IPS DF 19.7 (cell line): ENCODE results near the gene PRSS16.
A peak's percentile ranks its signal among the peaks of the same experiment; 100 is the strongest.
"Not testable (repeated sequence)": the region's sequence is repeated elsewhere in the genome, so short reads cannot be mapped to it uniquely, and the experiment has no call there.

Experiments
- DNase-seq: peaks from one replicate; pipeline ENCODE4 v3.0.0-alpha.2; 2013; ENCODE audit warnings: low read depth, low spot score

The PRSS16 gene

DNA sequence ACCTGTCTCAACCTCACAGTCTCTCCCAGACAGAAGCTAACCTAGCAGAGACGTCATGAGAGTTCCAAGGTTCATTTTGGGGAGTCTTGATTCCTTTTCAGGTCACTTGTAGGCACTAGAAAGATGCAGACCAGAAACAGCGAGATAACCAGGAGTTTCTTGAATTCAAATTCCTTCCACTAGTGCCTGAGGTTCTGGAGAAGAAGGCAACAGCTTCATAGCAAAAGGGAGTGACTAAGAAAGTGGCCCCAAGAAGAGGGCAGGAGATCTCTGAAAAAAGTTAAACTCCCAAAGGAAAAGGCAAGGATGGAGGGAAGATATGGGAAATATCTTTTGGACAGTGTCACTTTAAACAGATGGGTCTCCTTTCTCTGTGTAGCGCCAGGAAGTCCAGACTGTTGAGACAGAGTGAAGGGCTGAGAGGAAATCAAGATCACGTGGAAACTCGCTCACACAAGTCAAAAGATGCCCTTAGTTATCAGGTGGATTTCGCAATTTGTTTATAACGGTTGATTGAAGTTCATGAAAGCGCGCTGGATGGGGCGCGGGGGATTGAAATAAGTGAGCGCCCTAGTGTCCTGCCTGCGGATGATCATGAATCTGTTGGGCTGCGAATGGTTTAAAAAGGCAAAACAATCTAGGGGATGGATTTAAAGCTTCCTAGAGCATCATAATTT lies 4.8 kb upstream of the PRSS16 start:
- DNase-seq = no peak

DNA sequence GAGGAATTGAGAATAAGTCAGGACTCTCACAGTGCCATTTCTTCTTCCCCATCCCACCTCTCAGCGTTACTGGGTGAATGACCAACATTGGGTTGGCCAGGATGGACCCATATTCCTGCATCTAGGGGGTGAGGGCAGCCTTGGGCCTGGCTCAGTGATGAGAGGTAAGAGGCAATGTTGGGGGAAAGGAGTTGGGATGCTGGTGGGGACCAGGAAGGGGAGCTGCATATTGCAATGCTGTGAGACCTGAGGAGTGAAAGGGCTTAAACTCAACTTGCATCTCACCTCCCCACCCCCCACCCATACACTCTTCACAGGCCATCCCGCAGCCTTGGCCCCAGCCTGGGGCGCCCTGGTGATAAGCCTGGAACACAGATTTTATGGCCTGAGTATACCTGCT lies 1.3 kb downstream of the PRSS16 start:
- DNase-seq = no peak

DNA sequence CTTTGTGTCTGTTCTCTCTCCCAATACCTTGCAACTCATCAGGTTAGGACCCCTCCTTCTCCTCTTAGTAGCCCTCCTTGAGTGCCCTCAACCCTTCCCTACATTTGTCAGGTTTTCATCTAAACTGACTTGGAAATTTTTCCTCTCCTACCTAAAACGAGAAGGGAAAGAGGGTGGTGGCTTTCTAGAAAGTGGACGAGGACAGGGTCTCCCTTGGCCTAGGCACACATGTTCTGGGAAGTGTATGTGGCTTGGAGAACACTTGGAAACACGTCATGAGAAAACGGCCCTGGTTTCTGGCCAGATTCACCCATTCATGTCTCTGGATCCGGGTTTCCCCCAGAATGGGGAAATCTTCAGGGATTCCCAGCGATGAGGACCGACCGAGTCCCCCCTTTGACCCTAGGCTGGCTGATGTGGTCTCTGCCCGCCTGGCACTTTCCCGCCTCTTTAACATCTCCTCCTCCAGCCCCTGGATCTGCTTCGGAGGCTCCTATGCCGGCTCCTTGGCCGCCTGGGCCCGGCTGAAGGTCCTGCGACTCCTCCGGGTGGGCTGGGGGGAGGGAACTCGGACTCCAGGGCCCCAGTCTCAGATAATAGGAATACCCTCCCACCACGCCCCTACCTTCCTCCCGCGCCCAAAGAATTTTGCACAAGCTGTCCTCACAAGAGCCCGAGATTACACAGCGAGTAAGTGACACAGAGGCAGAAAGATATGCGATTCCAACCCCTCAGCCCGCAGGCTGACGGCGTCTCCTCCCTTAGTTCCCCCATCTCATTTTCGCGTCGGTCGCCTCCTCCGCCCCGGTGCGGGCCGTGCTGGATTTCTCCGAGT lies 3.0 kb downstream of the PRSS16 start:
- no peak for DNase-seq

DNA sequence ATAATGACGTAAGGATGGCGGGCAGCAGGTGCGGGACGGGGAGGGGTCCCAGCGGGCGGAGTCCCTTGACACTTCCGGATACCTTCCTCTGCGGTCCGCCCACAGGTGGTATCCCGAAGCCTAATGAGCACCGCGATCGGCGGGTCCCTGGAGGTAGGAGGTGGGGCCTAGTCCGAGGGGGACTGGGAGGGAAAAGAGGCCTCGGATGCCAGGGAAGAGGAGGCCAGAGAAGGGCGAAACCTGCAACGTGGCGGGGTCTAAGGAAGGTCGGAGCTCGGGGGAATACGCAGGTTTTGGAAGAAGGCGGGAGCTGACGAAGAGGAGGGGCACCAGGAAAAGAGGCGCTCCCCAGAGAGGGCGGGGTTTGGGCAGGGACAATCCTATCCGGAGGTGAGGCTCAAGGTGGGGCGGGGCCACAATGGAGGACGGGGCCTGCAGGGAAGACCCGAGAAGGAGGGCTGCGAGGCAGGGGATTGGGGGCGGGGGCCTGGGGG lies 3.7 kb downstream of the PRSS16 start:
- DNase-seq = peak; percentile 81

DNA sequence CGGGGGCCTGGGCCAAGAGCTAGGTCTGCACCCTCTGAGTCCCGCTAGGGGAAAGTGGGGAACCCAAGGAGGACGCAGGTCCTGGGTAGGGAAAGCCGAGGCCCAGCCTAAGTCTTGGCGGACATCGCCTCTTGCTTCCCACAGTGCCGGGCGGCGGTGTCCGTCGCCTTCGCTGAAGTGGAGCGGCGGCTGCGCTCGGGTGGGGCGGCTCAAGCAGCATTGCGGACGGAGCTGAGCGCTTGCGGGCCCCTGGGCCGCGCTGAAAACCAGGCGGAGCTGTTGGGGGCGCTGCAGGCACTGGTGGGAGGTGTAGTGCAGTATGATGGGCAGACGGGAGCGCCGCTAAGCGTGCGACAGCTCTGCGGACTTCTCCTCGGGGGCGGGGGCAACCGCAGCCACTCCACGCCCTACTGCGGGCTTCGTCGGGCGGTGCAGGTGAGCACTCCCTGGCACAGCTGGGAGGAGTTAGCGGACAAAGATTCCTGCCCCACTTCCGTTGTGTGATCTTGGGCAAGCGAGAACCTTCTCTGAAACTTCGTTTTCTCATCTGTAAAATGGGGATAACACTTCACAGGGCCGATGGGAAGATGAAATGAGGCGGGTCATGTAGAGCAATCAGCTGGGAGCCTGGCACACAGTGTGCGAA lies 4.2 kb downstream of the PRSS16 start:
- peak; percentile 88 for DNase-seq

DNA sequence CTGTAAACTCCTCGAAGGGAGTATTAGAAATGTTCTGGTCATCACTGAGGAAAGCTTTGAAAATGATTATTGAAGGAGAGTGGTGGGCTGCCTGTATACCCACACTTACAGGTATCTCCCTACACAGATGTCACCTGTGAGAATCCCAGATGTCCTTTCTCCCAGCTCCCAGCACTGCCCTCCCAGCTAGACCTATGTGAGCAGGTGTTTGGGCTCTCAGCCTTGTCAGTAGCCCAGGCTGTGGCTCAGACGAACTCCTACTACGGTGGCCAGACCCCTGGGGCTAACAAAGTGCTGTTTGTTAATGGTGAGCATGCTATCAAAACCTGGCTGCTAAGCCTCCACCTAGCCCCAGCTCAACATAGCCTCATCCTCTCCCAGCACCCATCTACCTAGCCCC lies 7.1 kb downstream of the PRSS16 start:
- no peak for DNase-seq

DNA sequence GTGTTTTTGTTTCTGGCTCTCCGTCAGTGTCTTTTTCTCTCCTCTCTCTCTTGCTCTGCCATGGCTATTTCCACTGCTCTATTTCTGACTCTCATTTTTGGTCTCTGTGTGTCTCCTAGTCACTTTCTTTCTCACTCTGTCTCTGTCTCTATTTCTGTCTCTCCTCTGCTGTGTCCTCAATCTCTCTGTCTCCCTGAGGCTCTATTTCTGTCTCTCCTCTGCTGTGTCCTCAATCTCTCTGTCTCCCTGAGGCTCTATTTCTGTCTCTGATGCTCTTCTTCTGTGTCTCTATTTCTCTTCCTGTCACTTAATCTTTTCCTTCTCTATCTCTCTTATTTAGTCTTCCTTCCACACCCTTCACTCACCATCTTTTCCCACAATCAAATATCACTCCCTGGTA lies 8.4 kb downstream of the PRSS16 start:
- DNase-seq = no peak

DNA sequence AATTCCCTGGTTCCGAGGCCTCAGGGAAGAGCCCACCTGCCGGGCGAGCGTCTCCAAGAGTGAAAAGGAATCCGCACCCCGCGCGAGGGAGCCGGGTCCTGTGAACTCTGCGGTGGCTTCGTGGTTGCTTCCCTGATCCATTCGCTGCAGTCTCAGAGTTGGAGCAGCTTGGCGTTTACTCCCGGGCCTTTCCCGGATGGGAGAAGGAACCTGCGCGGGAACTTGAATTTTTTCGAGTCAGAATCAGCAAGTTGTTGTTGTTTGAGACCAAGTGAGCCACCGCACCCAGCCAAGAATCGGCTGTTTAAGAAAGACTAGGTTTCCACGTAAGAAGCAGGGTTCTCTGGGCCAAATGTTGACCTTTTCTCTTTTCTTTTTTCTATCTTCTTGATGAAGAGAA lies 12.9 kb downstream of the PRSS16 start:
- no peak for DNase-seq

DNA sequence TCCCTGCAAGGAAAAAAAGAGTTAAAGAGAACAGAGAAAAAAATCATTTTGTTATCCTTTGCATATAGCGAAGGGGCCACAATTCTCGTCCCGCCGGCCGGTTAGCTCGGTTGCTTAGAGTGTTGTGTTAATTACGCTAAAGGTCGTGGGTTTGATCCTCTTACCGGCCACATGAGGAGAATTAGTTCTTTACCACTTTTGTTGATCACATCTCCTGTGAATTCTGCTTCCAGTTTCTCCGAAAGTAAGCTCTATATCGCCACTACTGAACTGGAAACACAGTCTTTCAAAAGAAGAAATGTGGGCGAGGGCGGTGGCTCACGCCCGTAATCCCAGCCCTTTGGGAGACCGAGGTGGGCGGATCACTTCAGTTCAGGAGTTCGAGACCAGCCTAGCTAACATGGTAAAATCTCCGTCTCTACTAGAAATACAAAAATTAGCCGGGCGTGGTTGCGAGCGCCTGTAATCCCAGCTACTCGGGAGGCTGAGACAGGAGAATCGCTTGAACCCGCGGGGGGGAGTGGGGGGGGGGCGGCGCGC lies 13.4 kb downstream of the PRSS16 start:
- DNase-seq = no peak

DNA sequence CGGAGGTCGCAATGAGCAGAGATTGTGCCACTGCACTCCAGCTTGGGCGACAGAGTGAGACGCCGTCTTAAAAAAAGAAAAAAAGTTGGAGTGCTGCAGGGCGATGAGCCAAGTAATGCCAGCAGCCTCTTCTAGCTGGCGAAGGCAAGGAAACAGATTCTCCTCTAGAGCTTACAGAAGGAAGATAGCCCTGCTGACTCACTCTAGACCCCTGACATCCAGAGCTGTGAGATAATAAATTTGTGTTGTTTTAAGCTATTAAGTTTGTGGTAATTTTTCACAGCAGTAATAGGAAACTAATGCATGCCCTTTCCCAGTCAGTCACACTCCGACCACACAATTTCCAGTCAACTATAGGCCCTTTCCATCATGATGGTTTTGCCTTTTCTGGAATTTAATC lies 16.4 kb downstream of the PRSS16 start:
- no peak for DNase-seq

DNA sequence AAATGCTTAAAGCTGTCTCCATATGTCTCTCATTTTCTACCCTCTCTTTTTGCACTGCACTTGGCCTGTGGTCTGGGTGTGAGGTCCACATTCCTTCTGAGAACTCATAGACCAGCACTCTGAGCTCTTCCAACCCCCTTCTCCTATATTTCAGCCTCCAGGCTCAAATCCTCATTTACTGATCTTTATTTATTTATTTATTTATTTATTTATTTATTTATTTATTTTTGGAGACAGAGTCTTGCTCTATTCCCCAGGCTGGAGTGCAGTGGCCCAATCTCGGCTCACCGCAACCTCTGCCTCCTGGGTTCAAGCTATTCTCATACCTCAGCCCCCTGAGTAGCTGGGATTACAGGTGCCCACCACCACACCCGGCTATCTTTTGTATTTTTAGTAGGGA lies 19.5 kb downstream of the PRSS16 start:
- not testable (repeated sequence) for DNase-seq

DNA sequence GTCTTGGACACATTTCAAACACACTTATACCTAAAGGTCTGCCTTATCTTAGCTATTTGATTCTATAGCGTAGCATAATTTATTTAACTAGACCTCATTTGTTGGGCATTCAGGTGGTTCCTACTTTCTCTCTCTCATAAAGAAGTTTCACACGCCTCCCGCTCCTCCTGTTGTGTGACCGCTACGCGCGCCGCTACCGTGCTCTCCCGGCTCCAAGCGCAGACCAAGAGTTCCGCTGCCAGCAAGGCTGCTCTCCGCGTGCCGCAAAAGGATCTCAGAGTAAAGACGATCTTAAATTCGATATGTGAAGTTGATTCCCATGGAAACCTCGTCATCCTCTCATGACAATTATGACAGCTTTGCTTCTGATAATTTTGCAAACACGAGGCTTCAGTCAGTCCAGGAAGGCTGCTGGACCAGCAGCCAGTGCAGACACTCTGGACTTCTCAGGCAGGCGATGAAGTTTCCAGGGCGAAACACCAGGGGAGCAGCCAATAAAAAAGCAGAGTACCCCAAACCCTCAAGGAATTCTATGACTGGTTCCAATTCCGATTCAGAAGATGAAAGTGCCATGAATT lies 20.4 kb downstream of the PRSS16 start:
- DNase-seq = no peak

DNA sequence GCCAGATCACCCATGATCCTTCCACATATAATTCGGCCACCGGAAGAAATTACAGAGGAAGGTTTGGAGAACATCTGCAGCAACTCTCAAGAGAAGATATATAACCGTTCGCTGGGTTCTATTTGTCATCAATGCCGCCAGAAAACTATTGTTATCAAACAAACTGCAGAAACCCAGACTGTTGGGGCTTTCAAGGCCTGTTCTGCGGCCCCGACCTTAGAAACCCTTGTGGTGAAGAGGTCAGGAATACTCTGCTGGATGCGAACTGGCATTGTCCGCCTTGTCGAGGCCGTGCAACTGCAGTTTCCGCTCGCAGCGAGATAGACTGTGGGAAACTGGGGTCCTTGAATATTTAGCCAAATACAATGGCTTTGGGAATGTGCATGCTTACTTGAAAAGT lies 21.3 kb downstream of the PRSS16 start:
- DNase-seq = no peak

DNA sequence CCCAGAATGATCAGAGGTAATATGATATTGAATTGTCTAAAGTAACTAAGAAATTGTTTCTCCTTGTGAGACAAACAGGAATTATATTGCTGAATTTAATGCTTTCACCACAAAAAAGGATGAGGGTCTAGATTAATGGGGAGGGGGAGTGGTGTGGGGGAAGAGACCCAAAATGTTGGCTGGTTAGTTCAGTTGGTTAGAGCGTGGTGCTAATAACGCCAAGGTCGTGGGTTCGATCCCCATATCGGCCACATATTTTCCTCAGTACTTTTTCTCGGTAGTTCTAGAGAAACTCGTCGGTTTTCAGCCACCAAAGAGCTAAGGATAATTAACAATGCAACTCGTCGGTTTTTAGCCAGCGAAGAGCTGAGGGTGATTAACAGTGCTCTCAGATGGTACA lies 26.3 kb downstream of the PRSS16 start:
- DNase-seq = no peak

DNA sequence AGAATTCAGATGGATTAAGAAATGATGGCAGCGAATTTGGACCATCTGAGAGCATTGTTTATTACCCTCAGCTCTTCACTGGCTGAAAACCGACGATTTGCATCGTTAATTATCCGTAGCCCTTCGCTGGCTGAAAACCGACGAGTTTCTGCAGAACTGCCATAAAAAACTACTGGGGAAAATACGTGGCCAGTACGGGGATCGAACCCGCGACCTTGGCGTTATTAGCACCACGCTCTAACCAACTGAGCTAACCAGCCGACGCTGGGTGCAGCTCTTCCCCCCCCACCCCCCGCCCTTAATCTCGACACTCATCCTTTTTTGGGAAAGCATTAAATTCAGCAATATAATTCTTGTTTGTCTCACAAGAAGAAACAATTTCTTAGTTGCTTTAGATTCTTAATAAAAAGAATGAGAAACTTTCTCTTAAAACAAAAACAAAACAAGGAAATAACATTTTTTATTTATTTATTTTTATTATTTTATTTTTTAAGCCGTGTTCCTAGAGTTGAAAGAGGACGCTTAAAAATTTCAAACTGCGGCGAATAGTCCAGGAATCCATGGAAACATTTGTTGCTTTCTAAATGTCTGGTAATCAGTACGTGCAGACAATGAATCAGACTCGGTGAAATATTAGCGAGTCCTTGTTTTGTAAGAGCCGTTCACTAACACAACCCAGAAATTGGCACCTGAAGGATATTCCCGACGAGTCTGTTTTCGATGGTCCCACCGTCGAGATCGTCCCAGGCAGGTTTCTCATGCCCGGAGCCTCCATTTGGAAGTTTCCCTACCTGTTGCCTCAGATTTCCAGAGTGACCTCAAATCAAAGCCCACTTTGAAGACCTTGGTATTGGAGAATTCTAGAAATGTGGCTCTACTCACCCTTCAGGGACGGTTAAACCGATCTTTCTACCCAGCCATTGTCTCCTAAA lies 27.8 kb downstream of the PRSS16 start:
- DNase-seq = no peak

DNA sequence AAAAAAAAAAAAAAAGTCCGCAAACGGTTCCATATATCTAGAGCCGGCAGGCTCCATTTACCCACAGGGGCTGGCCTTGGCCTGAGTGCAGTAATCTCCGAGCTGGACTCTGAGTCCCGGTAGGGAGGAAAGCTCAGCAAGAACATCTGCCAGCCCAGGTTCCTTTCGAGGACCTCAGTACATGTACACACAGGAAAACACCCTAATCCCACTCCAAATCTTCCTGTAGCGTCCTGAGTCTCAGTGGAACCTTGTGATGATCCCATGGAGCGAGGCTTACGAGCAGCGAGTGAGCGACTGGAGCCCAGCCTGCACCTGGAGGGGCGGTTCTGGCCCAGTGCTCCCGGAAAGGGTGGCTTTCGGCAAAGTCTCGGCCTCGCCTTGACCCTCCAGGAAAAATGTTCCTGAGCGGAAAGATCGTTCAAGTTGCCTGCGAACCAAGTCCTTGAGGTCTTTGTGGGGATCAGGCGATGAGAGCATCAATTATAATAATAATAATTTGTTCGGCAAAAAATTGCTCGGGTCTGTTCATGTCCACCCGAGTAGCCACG lies 32.1 kb downstream of the PRSS16 start:
- no peak for DNase-seq

DNA sequence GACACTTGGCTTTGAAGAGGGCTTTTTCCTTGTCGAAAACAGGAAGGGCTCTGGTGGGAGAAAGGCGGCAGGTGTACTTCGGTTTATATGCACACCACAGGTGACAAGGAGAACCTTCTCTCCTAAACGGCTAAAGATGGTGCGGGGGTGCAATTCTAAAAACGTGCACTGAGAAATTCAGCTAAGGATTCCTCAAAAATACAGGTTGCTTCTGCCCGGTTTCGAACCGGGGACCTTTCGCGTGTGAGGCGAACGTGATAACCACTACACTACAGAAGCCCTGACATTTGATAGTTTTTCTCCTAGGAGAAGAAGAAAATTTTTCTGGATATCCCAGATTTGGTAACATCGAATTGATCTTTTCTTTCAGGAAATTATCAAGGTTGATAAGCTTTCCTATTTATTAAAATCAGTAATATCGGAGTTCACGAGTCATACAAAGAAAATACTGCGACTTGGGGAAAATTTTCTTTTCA lies 32.6 kb downstream of the PRSS16 start:
- DNase-seq = no peak

DNA sequence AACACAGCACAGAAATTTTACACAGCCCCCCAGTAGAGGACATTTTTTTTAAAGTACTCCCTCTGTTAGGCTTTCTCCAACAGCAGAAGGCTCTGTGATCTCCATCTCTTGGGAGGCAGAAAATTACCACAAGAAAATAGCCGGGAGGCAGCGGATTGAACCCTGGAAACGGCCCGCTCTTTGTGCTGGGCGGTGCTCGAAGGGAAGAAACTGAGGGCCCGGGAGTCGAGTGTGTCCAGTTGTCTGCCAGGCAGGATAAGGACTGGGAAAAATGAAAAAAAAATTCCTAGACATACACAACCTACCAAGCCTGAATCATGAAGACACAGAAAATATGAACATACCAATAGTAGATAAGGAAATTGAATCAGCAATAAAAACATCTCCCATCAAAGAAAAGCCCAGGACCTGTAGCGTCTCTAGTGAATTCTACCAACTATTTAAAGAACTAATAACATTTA lies 33.1 kb downstream of the PRSS16 start:
- DNase-seq = no peak

DNA sequence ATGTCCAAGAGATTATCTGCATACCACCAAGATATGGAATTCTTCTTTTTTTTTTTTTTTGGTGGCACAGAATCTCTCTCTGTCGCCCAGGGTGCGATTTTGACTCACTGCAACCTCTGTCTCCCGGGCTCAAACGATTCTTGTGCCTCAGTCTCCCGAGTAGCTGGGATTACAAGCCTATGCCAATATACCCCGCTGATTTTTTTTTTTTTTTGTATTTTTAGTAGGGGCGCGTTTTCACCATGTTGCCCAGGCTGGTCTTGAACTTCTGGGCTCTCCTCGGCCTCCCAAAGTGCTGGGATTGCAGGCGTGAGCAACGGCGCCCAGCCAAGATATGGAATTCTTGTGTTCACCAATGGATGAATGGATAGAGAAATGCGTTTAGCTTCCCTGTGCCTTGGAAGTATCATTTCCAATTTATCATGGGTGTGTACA lies 33.6 kb downstream of the PRSS16 start:
- DNase-seq = no peak

DNA sequence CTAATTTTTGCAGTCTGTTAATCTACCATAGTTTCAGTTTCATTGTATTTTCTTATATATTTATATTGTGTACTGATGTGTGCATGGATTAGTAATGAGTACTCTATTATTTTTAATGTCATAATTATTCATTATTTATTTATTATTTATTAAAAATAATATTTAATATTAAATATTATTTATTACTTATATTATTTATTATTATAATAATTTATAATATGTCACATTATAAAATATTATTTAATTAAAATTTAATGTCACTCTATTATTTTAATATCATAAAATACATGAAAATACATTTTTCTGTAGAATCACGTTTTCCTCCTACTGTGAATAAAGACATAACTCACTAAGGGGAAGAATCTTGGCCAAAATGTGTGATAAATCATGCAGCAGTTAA lies 34.1 kb downstream of the PRSS16 start:
- no peak for DNase-seq
